Right hindlimb (tissue), 1 donor: Measurements from ENCODE around the gene GSX1.
"Not testable (repeated sequence)": the region's sequence is repeated elsewhere in the genome, so short reads cannot be mapped to it uniquely, and the experiment has no call there.

Experiments used
- DNase-seq: peaks from one replicate; pipeline ENCODE4 v3.0.0-alpha.2; 2018

GSX1 gene

DNA sequence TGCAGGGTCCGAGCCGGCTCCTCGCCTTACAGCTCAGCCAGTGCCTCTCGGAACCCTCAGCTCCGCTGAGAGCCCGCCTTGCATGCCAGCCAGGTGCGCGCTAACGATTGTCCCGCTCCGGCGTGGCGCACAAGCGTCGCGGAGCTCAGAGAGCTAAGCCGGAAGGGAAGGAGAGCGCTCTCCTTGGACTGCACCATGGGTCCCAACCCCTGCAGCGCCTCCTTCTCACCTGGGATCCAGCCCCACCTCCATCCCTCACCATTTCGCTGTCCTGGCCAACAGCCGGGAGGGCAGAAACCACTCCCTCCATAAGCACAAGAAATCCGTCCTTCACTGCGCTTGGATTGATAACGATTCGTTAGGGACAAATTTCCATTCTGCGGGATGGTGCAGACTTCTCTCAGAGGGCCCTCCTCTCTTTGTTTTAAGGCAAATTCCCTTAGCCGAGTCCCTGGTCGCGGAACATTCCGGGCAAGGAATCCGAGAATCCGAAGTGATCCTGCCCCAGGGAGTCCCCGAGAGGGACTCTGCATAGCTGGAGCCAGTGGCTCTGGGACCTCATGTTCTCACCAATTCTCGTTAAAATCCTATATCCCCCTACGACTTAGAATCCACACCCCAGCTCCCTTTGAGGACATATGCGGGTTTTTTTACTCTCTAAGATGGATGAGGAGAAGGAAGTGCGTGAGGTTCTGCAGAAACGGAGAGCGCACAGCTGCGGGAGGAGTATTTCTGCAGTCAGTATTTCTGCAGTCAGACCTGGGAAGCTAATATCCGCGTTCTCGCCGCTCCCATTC lies 2.8 kb downstream of the GSX1 start:
- no peak for DNase-seq

DNA sequence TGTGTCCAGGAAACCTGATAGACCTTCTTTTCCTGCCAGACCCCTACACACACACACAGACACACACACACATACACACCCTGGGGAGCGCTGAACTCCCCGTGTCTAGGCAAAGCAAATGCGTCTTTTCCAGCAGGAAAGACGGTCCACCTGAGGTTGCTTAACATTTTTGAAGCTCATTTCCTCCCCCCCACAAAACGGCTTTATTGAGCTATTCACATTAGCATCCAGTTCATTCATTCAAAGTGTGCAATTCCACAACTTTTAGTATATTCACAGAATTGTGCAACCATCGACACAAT lies 3.4 kb downstream of the GSX1 start:
- no peak for DNase-seq

DNA sequence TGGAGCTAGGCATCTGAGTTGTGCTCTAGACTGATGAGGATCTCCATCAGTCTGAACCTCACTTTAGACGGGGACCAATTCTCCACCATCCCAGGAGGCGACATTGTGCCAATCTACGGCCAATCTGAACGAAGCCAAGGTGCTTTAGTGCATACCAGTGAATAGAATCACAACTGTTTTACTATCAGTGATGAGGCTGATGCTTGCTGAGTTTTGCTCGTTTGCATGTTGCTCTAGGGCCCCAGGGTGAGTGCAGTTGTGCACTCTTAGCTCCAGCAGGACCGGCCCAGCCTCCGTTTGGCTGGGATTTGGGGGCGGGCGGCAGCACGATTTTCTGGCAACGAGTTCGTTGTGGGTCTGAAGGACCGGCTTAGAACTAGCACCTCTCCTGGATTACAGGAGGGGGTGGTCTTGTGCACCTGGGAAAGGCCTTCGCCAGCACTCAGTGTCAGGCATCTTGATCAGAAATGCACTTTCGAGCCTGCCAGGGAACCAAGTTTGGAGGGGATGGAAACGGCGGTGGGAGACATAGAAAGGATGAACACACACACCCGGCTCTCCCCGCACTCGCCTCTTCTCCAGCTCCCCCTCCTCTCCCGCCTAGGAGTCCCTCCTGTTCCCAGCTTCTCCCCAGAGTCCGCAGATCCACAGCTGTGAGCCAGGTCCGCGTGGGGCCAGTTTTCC lies 4.4 kb downstream of the GSX1 start:
- DNase-seq = no peak

DNA sequence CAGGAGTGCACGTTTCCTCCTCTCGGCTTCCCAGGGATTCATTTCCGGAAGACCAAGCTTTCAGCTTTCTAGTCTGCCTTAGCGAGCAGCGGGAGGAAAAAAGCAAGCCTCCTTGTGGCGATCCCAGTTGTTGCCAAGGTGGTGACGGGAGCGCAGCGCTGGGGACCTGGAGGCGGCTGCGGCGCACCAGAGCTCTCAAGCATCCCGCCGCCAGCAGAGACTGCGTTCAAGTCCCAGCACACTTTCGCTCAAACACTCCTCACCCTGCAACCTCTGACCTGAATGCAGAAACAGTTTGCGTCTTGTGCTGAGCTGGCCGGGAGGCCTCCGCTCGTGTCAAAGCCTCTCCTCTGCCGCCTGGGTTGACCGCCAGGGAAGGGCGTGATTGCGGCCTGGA lies 4.9 kb downstream of the GSX1 start:
- DNase-seq = no peak

DNA sequence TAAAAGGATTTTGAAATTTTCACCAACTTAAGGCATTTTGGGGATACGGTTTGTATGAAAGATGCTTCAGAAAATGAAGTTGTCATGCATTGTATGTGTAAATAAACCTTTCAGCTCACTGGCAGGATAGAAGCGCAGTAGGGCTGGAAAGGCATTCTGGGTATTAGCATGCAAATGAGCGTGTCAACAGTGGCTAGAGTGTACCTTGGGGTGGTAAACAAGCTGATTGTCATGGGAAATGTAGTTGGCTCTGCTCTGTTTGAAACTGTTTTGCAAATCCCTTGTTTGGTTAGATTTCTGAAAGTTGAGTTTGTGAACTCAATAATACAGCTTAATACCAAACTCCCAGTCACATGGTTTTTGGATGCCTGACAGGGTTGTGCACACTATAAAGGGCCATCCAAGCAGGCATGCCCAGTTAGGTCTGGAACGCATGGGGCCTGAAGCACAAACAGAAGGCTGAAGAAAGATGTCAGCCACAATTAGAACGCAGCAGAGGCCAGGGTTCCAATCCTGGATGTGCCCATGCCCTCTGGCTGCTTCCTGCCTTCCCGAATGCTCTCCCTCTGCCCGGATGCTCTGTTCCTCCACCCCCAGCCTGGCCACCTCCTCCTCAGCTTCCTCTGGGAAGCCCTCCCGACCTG lies 14.6 kb downstream of the GSX1 start:
- no peak for DNase-seq

DNA sequence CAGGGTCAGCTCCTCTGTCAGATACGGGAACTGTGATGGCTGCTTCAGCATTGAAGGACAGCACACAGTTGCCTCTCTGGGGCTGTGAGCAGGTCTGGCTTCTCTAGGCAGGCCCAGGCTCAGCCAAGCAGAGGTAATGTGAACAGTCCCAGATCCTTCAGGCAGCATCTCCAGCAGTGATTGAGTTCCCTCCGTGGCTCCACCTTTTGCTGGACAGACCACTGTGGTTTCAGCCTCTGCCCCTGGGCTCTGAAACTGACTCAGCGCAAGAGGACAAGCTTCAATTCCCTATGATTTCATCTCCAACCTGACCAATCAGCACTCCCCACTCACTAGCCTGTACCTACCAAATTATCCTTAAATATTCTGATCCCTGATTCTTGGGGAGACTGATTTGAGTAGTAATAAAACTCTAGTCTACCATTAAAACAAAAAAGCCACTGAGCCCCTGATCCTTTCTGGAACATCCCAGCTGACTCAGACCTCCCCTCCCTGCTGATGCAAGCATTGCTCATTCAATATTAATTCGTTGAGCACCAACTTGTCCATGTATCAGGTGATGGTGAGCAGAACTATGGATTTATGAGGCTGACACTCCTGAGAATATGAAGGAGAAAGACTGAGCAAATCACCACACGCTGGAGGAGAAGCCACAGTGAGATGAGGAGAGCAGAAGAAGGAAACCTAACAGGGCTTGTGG lies 16.7 kb downstream of the GSX1 start:
- no peak for DNase-seq

DNA sequence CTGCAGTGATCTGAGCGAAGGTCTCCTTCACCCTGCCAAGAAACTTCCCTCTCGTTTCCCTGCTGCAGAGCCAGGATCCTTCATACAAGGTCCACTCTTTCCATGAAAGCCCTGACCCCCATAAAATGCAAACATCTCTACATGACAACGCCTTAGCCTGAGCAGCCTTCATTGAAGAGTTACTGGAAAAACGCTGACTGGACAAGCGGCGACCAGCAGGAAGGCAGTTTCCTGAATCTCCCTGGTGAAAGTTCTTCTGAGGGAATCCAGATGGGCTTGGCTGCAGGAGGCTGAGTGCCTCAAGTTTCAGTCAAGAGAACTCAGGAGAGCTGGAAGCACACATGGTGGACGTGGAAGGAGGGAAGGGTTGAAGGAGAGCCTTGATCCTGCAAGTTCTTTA lies 17.7 kb downstream of the GSX1 start:
- DNase-seq = no peak

DNA sequence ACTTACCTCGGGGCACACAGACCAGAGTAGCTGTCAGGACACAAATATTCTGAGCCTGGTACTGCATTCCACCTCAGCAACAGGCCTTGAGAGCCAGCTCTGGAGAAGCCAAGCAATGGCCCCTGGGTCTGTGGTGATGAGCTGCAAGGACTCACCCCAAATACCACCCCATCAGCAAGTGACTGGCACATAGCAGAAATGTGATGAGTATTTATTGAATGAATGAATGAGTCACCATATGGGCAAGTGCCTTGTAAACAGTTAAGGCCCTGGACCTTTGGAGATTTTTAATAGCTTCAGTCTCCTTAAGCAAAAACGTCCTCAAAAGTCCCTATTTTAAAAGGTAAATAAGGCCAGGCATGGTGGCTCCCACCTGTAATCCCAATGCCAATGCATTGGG lies 18.2 kb downstream of the GSX1 start:
- no peak for DNase-seq

DNA sequence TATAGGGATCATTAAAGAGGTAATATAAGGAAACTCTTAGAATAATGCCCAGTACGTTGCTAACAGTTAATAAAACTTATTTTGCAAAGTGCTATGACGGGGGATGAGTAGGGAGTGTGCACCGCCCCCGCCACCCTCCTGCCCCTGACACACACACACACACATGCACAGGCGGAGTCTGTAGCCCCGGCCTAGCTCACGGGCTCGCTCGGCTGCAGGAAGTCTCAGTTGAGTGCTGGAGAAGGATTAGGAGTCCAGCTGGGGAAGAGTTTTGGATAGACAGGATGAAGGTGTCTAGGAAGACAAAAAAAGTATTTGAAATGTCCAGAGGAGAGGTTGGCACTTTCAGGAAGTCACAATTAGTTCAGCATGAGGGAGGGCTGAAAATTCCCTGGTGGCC lies 21.5 kb downstream of the GSX1 start:
- DNase-seq = no peak

DNA sequence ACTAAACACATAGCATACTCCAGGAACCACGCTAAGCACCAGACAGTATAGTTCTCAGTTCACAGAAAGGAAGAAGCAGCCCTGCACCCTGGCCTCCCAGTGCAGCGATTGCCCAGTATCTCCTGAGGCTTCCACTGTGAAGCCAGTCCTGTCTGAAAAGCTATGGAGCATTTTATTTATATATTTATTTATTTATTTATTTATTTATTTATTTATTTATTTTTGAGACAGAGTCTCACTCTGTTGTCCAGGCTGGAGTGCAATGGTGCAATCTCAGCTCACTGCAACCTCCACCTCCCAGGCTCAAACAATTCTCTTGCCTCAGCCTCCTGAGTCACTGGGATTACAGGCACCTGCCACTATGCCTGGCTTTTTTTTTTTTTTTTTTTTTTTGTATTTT lies 25.5 kb downstream of the GSX1 start:
- not testable (repeated sequence) for DNase-seq

DNA sequence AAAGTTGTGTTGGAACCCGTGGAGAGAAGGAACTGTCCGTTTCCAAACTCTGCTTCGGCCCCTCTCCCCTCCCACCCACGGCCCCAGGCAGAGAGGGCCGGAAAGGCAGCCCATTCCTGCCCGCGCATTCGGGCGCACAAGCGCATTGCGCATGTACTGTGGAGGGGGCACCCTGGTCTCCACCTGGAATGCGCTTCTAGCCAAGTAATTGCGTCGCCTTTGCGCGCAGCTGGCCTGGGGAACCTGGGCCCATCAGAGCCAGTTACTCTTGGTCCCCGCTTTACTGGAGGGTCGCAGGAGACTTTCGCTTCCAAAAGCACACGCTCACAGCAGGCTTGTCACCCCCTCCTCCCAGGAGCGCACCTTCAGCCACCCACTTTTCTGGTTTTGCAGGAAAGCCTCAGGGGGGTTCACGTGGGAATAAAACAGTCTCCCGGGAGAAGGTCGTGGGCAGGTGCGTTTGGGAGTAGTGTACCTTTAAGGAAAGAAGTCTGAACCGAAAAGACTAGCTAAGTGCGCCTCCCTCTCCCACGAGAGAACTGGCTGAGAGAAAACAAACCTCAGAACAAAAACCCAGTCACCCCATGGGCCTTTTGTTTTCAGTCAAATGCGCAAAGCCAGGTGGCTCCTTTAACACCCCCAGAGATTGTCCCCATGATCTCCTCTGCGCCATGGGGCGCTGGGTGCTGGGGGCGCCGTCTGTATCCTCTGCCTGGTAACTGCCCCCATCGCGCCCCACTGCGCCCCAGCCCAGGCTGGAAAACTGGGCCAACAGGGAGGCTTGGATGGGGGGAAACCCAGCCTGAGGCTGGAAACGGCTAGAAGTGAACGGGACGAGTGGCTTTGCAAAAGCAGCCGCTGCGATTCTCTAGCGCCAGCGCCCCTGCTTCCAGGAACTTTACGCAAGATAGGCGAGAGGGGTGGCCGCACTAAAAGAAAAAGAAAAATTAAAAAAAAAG lies 28.5 kb downstream of the GSX1 start:
- DNase-seq = no peak

DNA sequence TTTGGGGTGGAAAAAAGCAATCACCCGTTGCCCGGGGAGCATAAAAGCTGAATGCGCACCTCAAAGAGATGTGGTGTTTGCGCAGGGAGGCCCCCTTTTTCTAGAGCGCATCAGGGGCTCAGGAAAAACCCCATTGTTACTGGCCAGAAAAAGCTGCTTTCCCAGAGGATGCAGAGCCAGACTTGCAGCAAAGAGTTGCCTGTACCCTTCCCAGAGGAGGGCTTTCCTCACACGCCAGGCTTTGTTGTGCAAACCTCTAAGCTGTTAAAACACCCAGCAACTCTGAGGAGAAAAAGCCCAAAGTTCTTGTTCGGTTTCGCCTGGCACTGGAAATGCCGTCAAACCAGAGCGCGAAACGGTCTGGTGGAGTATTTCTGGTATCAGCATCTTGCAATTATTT lies 29.3 kb downstream of the GSX1 start:
- no peak for DNase-seq

DNA sequence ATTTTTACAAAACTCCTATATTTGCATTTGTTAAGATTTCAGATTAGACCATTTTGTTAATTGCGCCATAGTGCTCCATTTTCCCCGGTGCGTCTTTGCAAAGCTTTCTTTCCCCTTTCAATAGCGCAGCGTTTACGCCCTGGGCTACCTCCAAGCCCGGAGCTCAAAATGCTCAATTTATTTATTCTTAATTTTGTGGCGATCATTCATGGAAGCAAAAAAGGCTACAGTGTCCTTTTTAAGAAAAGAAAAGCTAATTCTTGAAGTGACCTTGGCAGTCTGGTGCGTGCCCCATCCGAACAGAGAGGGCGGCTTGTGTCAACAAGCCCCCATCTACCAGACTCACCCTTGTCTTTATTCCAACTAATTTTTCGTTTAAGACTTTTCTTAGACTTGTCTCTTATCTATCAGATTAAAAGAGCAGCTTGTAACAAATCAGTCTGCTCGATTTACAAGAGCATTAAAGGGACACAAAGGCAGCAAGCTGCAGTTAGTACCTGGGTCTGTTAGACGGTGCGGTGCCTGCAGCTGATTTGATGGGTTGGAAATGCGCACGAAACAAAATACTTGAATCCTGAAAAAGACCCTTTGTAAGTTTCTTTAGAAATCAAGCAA lies 30.1 kb downstream of the GSX1 start:
- no peak for DNase-seq

DNA sequence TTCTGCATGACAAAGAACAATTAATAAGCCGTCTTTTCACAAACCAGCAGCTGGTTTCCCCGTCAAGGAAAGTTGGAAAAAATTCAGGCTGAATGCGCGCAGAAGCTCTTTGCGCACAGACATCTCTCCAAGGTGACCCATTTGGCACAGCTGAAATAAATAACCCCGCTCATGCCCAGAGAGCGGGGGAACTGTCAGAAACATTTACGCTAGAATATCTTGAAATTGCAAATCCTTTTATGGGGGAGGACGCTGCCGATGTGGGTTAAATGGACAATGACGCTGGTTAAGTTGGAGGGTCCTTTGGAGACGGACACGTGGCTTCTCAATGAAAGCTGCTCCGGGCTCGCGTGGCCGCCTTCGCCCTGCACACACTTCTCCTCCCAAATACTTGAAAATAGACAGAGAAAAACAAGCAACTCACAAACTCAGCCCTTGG lies 30.6 kb downstream of the GSX1 start:
- DNase-seq = no peak

DNA sequence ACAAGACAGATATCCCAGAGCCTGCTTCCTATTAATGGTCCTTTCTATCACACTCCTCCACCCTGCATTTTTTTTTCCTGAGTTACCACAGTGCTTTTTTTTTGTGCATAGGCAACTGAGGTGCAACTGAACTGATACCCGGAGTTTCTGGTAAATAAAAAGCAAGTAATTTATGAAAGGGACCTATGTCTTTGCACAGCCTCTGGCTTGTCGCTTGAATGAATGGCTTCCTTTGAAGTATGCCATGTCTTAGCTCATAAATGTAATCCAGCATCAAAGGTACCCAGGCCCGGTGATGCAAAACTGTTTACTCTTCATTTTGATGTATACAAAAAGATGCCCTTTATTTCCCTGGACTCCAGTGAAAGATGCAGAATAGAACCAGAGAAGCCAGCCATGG lies 31.8 kb downstream of the GSX1 start:
- no peak for DNase-seq

DNA sequence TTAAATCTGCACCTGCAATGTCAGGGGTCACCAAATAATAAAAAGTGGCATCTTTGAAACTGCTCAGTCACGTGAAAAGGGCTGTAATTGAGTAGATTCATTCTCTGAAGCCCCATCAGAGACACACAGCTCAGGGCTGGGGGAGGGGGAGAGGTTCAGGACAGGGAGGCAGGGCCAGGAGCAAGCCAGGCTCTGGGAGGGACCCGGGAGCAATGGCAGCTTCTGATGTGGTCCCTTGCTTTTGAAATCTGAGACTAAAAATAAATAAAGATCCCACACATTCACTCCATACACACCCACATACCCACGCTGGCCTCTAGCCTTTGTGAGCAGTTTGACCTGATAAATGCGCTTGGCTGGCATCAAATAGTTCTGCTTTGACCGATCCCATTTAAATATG lies 32.8 kb downstream of the GSX1 start:
- DNase-seq = no peak

DNA sequence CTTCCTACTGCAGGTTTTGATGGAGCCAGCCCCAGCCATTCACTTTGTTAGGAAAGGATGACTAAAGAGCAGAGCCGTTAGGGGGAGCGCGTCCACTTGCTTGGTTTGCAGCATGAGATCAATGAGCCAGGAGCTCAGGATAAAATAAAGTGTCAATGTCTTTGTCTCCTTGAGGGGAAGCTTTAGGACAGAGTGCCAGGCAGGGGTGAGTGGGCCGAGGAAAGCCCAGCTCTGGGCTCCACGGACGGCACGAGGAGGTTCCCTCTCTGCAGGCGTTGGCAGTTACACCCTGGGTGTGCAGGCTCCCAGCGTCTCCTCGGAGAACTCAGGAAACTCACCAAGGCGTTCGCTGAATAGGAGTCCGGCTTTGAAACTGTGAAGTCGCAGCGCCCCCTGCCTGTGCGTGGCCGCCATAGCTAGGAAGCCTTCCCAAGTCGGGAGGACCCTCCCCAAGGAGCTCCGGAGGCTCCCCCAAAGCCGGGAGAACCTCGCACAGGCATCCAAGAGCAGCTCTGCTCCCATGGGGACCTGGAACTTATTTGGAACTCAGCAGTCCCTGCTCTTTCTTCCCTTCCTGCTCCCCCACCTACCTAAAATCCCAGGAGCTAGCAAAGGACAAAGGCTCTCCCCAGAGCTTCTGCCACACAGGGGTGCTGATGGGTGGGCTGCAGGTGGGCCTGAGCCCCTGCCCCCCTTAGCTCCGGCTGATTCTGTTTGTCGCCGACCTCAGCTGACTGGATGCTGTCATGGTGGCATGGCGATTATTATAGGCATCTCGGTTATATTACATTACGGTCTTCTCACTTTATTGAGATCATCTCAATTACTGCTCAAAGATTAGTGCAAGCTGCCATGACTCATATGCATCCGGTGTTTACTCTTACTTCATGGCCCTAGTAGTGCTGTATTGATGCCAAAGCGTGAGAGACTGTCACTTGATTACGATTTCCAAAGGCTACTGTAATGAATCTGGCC lies 34.4 kb downstream of the GSX1 start:
- peak; percentile 85 for DNase-seq

DNA sequence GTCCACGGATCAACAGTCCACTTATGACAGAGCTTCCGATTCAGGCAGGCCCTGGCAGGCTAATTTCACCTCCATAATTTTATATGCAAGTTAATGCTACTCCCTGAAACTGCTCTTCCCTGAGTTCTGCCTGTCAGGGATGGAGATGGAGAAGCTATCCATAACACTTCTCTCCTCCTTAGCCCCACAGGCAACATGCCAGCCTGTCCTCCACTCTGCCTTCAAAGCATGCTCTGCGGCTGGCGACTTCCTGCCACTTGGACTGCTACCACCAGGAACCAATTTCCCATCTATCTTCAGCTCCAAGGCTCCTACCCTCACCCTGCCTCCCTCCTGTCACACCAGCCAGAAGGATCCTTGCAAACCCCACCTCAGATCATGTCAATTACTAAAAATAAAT lies 35.4 kb downstream of the GSX1 start:
- DNase-seq = no peak

DNA sequence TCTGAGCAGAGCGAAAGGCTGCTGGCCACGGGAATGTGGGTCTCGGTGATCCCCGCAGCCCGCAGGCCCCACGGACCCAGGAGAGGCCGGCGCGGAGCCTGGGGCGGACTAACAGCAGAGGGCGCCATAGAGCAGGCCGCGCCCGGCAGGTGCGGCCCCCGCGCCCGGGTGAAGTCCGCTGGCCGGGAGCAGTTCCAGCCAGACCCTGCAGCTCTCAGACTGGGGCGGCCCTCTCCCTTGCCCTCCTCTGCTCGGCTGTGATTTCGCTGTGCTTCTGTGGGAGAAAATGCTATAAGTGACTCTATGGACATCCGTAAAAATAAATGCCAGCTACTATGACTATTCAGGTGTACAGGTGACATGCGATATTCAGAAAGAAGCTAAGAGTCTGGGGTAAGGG lies 37.7 kb downstream of the GSX1 start:
- peak; percentile 30 for DNase-seq

DNA sequence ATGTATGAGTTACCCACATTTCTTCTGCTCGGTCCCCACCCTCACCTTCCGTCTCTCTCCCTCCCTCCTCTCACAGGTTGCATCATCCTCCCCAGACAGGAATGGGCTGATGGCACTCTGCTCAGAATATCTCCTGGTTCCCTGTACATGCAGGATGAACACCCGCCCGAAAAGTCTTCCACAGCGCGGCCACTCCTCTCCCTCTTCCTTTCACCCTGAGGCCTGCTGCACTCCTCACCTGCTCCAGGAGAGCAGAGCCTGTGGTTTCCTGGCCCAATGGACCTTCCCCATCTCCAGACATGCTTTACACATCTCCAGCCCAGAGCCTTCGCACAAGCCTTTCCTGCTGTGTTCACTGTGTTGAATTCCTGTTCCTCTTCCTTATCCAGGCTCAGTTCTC lies 40.9 kb downstream of the GSX1 start:
- DNase-seq = no peak

DNA sequence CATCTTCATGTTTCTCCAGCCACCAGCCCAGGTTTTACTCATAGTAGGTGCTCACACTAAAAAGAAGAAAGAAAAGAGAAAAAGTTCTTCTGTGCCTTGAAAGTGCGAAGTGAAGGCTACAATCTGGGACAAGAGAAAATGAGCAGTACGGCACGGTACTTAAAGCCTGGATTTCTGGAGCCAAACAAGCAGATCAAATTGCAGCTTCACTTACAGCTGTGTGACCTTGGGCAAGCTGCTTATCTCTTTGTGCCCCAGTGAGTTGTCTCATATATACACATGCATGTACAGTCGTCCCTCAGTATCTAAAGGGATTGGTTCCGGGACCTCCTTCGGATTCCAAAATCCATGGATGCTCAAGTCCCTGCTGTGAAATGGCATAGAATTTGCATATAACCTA lies 41.8 kb downstream of the GSX1 start:
- DNase-seq = no peak
